Ishikawa (cell line): ENCODE results near the gene TPH2.

Experiments used
- CEBPB ChIP-seq: IDR thresholded peaks from 2 replicates; pipeline ENCODE4 v1.6.1; 2012
- CREB1 ChIP-seq: IDR thresholded peaks from 2 replicates; pipeline ENCODE4 v1.6.1; 2012; ENCODE audit warnings: low read depth
- EGR1 ChIP-seq: IDR thresholded peaks from 2 replicates; pipeline ENCODE4 v1.6.1; 2012
- EP300 ChIP-seq: IDR thresholded peaks from 2 replicates; pipeline ENCODE4 v1.6.1; 2012; ENCODE audit warnings: borderline replicate concordance
- FOXM1 ChIP-seq: IDR thresholded peaks from 2 replicates; pipeline ENCODE4 v1.6.1; 2012; ENCODE audit warnings: low read depth, borderline replicate concordance
- MAX ChIP-seq: IDR thresholded peaks from 2 replicates; pipeline ENCODE4 v1.6.1; 2012
- NFIC ChIP-seq: IDR thresholded peaks from 2 replicates; pipeline ENCODE4 v1.6.1; 2012
- REST ChIP-seq: IDR thresholded peaks from 2 replicates; pipeline ENCODE4 v1.6.1; 2012; ENCODE audit warnings: low read depth, mild to moderate bottlenecking
- TAF1 ChIP-seq: IDR thresholded peaks from 2 replicates; pipeline ENCODE4 v1.6.1; 2012; ENCODE audit warnings: low read depth, mild to moderate bottlenecking
- YY1 ChIP-seq: IDR thresholded peaks from 2 replicates; pipeline ENCODE4 v1.6.1; 2012; ENCODE audit warnings: low read depth
- ZBTB7A ChIP-seq: IDR thresholded peaks from 2 replicates; pipeline ENCODE4 v1.6.1; 2012; ENCODE audit warnings: low read depth

GRCh38 chr12:72075401-72075800, 136.8 kb downstream of the TPH2 start:
- TF ChIP-seq EP300 (no peak), ZBTB7A (no peak), CEBPB (no peak), REST (no peak), MAX (no peak), FOXM1 (no peak), YY1 (no peak), NFIC (no peak), TAF1 (no peak), CREB1 (no peak), EGR1 (no peak)
